ENCODE results near the gene TEAD1.

Gene TEAD1

DNA sequence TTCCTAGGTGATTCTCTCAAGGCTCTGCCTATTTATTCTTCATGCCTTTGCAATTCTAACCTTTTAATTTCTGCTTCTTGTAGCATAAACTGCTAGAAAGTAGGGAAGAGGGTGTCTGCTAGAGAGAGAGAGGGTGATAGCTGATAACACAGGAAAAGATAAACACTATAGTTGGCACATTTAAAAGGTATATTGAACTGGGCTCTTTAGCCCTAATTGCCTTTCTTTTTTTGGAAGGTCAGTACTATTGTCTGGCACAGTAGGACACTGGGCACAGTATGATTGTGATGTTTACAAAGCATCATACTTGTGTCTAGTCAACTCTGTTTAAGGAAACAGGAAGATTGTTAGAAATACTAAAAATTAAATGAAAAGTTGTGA is 33.3 kb downstream of the TEAD1 start:
- no peak for DNase-seq (ENCODE audit: low read depth in 2 of 2)

GRCh38 chr11:12711496-12711895 is 37.3 kb downstream of the TEAD1 start:
- no peak for DNase-seq (ENCODE audit: low read depth in 2 of 2)

DNA sequence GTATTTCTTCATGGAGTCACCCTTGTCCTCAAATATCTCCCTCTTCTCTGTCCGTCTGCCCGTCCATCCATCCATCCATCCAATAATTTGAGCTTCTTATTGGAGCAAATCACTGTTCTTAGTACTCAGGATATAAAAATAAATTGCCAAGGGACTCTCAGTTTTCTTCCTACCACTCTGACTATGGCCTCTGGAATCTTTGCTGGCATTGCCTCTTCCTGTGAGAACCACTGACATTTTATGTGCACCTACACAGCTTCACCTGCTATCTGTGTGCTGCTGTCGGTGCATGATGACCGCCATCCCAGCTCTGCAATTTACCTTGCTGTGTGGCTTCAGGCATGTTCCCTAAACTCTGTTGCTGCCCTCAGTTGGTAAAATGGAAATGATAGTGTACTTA is 37.9 kb downstream of the TEAD1 start:
- no peak for DNase-seq (ENCODE audit: low read depth in 2 of 2)

- DNase-seq (ENCODE audit: low read depth in 2 of 2) = no peak
Measured at GRCh38 chr11:12715131-12715530, 40.9 kb downstream of the TEAD1 start.

- DNase-seq (ENCODE audit: low read depth in 2 of 2) = no peak
Measured at GRCh38 chr11:12715941-12716340, 41.7 kb downstream of the TEAD1 start.

DNA sequence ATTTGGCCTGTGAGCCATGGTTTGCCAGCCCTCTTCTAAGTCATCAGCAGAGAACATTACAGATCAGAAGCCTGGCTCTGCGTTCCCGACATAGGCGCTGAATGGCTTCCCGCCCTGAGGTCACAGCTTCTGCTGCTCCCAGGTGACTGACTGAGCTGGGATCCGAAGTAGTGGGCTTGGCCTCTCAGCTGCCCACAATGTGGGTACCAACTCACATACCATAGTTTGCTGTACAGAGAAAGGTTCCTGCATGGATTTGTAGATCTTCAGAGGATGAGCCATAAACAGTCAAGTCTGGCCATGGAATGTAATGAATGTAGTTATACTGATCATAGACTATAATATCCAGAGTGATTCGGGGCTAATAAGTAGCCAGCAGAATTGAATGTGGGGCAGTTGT is 42.6 kb downstream of the TEAD1 start:
- no peak for DNase-seq (ENCODE audit: low read depth in 2 of 2)

DNA sequence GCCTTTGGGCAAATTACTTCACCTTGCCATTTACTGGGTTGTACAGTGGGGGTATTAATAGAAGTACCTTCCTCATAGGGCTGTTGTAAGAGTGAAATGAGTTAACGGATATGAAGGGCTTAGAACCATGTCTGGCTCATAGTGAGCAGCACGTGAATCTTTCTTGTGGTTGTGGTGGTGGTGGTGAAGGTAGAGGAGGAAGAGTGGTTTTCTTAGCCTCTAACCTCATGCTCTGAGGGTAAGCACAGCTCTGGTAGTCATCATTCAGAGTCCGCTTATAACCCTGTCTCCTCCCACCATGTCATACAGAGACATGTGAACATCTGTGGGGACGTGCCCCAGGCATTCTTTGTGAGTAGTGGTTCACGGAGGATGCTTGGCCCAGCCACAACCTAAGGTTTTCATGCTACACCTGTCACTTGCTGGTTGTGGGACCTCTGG is 43.6 kb downstream of the TEAD1 start:
- peak; percentile 3 to 22 for DNase-seq (ENCODE audit: low read depth in 2 of 2)

- no peak for DNase-seq (ENCODE audit: low read depth in 2 of 2)
Measured at GRCh38 chr11:12719221-12719620, 45.0 kb downstream of the TEAD1 start.

DNA sequence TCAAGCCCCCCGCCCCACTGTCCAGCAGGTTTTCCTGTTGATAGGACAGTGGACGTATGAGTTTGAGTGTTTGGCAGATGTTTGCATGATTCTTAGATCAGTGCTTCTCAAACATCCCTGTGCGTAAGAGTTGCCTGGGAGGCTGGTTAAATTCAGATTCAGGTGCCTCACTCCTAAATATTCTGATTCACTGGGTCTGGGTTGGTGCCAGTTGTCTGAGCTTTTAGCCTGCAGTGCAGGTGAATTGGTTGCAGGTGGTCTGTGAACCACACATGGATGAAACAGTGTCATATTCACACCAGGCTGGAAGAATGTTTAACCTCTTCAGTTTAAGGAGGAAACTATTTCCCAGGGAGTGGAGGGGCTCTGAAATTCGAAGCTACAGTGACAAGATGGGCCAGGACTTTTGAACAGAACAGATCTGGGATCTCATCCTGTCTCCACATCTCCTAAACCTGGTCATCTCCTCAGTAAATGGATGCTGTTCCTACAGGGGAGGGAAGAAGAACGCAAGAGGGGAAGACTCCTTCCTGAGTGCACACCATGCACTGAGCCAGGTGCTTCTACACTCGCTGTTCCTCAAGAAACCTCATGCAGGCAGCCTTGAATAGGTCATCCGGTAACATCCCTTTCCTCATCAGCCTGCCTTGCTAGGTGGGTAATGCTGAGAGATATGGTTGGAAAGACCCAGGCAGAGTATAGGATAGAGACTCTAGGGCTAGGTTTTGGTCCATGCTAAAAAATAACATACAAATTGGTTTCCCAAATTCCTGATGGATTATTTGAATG is 47.8 kb downstream of the TEAD1 start:
- DNase-seq (ENCODE audit: low read depth in 2 of 2) = no peak

DNA sequence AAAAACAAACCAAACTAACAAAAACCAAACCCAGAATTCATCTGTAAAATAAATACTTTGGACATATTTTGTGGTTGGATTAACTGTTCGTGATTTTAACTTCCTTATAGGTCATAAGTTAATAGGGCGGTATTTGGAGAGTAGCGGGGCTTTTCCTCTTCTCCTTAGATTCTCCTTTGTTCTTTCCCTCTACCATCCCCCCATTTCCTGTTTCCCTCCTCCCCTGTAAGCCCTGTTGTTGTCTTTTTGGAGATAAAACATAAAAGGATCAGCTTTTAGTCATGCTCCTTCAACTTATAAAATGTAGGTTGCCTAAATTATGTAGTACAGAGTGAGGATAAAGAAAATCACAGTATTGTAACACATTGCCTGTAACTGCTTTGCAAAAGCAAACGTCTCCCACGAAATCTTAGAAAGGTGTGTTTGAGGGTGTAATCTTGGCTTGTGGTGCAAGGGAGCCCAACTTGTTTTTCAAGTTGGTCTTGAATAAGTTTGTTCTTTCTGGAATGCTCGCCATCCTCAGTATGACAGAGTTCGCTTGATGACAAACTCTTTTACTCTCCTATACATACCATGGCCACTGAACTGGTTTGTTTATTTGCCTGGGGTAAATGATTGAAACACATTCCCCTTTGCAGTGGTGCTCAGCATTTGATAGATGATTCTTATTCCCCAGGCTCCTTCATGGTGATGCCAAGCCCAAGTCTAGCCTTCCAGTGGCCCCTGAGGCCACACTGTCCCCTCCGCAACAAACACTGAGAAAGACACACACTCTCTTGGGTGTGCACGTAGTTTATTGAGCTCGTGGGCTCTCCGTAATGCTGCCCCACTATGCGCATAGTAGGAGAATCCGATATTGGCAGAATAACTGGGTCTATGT is 49.4 kb downstream of the TEAD1 start:
- DNase-seq (ENCODE audit: low read depth in 2 of 2) = no peak

GRCh38 chr11:12724301-12725054 is 50.3 kb downstream of the TEAD1 start:
- DNase-seq (ENCODE audit: low read depth in 2 of 2) = no peak

DNA sequence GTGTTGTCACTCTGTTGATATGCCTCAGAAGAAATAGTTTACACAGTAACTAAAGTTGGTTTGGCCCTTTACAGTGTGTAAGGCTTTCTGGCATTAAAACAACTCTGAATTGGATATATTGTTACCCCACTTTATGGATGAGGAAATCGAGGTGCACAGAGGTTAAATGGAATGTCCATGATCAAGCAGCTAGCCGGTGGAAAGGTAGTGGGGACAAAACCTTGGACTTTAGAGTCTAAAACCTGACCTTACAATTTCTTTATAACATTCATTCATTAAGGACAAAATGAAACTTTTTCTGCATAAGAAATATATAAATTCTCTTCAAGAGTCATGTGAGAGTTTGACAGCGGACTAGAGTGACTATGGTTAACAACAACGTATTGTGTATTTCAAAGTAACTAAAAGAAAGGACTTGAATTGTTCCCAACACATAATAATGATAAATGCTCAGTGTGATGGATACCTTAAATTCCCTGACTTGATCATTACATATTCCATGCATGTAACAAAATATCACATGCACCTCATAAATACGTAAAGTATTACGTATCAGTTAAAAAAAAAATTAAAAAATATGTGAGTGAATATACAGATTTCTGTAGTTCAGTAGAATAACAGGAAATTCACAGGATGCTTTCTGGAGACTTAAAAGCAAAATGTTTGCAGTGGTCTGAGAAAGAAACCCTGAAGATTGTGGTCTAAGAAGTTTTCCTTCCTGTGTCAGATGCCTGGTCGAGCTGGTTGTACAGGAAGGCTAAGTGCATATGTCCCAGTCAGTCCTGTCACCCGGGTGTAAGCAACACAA is 51.0 kb downstream of the TEAD1 start:
- DNase-seq (ENCODE audit: low read depth in 2 of 2) = no peak

DNA sequence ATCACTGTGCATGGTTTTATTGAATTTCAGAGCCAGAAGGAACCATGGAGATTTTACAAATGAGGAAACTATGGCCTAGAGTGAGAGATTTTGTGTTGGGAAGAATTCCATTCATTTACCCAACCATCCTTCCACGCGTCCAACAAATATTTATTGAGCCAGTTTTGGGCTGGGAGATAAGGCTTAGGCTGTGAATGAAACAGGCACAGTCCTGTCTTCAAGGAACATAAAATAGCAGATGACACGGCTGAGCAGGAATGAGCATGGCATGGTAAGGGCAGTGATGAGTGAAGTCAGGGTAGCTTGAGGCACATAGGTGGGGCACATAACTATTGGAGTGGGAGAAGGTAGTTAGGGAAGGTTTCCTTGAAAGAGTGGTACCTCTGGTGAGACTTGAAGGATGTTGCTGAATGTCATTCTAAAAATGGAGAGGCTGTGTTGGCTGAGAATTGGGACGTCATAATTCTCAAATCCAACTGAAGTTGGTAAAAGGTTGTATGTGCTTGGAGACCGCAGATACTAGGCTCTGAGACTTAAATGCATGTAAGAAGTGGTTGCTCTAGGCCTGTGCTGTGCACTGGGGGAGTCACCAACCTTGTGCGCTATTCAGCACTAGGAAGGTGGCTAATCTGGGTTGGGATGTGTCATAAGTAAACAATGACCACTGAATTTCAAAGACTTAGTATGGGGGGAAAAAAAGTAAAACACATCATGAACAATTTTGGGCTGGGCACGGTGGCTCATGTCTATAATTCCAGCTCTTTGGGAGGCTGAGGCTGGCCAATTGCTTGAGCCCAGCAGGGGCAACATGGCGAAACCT is 51.9 kb downstream of the TEAD1 start:
- DNase-seq (ENCODE audit: low read depth in 2 of 2) = no peak

- no peak for DNase-seq (ENCODE audit: low read depth in 2 of 2)
Measured at GRCh38 chr11:12727563-12728211, 53.5 kb downstream of the TEAD1 start.

DNA sequence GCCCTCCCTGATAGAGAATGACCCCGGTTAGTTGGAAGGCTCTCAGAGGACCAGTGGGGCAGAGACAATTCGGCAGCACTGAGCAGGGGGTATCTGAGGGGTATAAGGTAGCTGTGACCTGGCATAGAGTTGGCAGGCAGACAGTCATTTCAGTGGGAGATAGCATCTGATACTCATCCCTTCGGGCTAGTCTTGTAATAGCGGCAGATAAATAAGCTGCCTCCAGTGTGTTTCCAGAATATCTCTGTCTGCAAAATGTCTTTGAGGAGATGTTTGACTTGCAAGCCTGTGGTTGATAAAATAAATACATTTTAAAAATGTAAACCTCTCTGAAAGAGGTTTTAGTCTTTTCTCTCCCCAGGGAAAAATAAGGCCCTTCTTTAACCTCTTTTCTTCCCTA is 54.2 kb downstream of the TEAD1 start:
- no peak for DNase-seq (ENCODE audit: low read depth in 2 of 2)

DNA sequence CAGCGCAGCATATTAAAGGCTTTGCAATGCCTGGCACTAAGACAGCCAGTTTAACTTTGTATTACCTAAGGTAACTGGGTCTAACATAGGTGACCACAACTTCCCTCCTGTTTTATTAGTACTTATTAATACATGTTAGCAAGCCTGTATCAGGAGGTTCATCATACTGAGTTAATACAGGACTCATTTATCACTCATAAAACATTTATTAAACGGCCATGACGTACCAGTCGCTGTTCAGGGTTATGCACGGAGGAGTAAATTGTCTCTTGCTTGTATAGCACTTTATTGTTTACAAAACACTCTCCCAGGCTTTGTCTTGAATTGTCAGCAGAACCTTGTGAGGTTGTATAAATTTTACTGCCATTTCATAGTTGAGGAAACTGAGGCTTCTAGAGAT is 55.7 kb downstream of the TEAD1 start:
- DNase-seq (ENCODE audit: low read depth in 2 of 2) = no peak

GRCh38 chr11:12731841-12732336 is 57.7 kb downstream of the TEAD1 start:
- DNase-seq (ENCODE audit: low read depth in 2 of 2) = no peak

DNA sequence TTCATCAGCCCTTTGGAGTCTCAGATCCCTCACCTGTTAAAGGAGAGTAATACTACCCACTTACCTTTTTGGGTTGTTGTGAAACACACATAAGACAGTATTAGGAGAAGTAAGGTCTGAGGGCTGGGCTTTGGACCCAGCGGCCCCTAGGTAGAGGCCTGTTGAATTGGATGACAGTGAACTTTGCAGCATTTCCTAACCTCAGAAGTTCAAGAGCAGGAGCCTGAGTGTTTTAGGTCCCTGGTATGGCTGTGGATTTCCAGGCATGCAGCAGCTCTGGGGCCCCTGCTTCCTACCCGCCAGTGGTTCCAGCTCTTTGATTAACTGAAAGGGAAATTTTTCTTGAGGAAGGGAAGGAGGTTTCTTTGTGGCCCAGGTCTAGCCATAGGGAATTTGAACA is 58.9 kb downstream of the TEAD1 start:
- no peak for DNase-seq (ENCODE audit: low read depth in 2 of 2)

DNA sequence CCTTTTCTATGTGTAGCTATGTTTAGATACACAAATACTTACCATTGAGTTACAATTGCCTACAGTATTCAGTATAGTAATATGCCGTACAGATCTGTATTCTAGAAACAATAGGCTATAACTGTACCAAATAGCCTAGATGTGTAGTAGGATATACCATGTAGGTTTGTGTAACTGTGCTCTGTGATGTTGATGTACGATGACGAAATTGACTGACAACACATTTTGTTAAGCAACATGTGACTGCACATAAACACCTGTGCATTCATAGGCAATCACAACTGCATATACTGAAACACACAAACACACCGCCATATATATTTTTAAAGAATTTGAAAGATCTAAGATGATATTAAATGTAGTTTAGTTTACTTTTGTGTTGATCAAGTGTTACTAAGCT is 60.4 kb downstream of the TEAD1 start:
- DNase-seq (ENCODE audit: low read depth in 2 of 2) = no peak

GRCh38 chr11:12735262-12735661 is 61.0 kb downstream of the TEAD1 start:
- no peak for DNase-seq (ENCODE audit: low read depth in 2 of 2)
